ENCODE measurements around the gene ATP5F1D.

ATP5F1D gene

DNA sequence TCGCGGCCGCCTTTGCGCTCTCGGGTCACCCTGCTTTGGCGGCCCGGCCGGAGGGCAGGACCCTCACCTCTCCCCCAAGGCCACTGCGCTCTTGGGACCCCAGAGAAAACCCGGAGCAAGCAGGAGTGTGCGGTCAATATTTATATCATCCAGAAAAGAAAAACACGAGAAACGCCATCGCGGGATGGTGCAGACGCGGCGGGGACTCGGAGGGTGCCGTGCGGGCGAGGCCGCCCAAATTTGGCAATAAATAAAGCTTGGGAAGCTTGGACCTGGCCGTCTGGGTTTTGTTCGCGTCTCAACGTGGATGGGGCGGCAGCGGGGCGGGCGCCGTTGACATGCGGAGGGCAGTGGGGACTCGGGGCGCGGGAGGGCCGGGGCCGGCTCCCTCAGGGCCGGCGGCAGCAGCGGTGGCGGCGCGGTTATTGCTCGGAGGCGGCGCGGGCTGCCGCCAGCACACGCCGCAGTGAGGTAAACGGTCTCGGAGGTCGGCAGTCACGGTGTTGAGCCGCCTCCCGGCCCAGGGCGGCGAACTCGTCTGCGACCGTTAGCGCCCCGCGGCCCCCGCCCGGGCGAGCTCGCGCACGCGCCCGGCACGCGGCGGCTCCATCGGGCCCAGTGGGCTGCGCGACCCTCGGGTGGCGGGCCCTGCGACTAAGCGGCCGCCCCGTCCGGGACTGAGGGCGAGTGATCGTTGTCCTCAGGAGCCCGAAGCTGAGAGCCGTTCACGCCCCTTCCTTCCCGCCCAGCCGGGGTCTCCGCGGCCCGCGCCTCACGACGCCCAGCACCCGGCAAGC is 13.2 kb upstream of the ATP5F1D start:
- Histone ChIP-seq H3K4me2 (ENCODE audit: low read depth, low read length, poor library complexity, severe bottlenecking) (no peak overlapping the region), H3K9me2 (replicated peaks; ENCODE audit: low read depth, low read length) (no peaks in the 10 kb centered on the region), H3K36me3 (ENCODE audit: insufficient read depth, low read length) (peaks cover 6% of the 10 kb centered on the region; the same call in 1 of the 2 replicates), H3K27me3 (ENCODE audit: insufficient read depth, low read length, poor library complexity, severe bottlenecking) (no peaks in the 10 kb centered on the region), H3K4me3 (ENCODE audit: low read length, poor library complexity, severe bottlenecking) (no peak overlapping the region), H3F3A (ENCODE audit: low read depth) (no peaks in the 10 kb centered on the region), H2AFZ (ENCODE audit: low read length) (no peak overlapping the region), H3K9me3 (ENCODE audit: insufficient read depth, low read depth, low read length) (no peaks in the 10 kb centered on the region), H3K9ac (ENCODE audit: low read depth, low read length, poor library complexity, severe bottlenecking) (no peak overlapping the region), H3K79me2 (ENCODE audit: insufficient read depth, low read length) (no peaks in the 10 kb centered on the region), H3K4me1 (ENCODE audit: insufficient read depth, low read length, poor library complexity, severe bottlenecking) (no peaks in the 10 kb centered on the region), H4K20me1 (ENCODE audit: insufficient read depth, low read length, poor library complexity, severe bottlenecking) (no peaks in the 10 kb centered on the region)
- TF ChIP-seq, protein P1, sequence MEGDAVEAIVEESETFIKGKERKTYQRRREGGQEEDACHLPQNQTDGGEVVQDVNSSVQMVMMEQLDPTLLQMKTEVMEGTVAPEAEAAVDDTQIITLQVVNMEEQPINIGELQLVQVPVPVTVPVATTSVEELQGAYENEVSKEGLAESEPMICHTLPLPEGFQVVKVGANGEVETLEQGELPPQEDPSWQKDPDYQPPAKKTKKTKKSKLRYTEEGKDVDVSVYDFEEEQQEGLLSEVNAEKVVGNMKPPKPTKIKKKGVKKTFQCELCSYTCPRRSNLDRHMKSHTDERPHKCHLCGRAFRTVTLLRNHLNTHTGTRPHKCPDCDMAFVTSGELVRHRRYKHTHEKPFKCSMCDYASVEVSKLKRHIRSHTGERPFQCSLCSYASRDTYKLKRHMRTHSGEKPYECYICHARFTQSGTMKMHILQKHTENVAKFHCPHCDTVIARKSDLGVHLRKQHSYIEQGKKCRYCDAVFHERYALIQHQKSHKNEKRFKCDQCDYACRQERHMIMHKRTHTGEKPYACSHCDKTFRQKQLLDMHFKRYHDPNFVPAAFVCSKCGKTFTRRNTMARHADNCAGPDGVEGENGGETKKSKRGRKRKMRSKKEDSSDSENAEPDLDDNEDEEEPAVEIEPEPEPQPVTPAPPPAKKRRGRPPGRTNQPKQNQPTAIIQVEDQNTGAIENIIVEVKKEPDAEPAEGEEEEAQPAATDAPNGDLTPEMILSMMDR (conservative IDR thresholded peaks at IDR 0.05; ENCODE audit: low read length): no peak
- TF ChIP-seq EZH2phosphoT487 (IDR thresholded peaks at IDR 0.05; ENCODE audit: borderline replicate concordance): no peak

DNA sequence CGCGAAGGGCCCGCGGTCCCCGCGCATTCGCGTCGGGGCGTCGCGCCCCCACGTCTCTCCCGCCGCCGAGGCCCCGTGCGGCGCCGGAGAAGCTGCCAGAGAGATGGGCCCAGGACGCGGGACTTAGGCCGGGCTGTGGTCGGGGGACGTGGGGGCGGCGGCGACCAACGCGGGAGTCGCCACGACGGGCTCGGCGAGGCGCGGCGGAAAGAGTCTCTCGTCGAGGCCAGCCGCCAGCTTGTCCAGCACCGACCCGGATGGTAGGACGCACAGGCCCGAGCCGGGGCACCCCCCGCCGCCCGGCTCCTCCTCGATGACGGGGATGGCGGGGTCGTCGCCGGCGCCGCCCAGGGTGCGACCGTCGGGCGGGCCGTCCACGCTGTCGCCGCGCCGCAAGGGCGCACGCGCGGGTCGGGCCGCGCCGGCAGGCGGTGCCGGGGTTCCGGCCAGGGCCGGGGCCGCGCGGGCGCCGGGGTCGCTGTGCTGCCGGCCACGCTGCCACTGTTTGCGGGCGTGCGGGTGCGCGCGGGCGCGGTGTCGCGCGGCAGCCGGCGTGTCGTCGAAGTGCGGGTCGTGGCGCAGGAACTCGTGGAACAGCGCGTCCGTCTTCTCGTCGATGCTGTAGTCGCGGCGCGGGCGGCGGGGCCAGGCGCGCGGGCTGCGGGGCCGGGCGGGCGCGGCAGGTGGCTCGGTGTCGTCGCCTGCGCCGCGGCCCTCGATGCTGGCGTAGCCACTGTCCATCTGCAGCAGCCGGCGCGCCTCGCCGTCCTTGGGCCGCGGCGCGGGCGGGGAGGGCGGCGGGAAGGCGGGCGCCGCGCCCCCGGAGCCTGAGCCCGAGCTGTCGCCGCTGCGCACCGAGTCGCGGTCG is 12.3 kb upstream of the ATP5F1D start:
- Histone ChIP-seq H4K20me1 (ENCODE audit: insufficient read depth, low read length, poor library complexity, severe bottlenecking) (no peaks in the 10 kb centered on the region), H3K36me3 (ENCODE audit: insufficient read depth, low read length) (peaks cover 6% of the 10 kb centered on the region; the same call in 1 of the 2 replicates)

DNA sequence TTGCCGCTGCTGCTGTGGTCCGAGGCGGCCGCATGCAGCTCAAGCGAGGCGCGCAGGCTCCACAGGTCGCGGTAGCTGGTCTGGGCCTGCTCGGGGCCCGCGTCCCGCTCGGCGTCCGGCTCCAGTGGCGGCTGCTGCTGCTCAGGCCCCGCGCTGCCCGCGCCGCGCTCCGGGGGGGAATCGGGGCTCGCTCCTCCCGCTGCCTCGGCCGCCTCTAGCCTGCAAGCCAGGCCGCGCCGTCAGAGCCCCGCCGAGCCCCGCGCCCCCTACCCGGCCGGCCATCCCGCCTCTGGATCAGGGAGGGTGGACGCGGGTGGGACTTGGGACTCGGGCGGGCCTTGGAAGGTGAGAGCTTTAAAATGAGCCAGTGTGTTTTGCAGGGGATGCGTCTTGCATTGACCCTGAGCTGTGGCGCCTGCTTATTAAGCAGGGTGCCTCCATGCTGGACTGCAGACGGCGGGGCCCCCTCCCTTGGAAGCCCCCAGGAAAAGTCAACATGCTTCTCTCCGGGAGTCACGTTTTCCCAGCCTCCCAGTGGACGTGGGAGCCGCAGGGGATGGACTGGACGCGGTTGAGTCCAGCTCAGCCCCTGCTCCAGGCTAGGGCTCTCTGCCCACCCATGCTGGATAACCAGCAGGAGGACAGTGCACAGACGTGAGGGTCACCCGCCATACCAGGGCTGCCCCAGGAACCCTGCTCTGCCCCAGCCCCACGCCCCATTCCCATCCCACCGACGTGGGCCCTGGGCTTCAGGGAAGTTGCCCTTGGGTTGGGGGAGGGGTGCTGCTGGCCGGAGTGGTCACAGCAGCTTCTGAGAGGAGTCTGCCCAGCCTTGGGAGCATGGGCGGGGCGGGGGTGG is 11.4 kb upstream of the ATP5F1D start:
- no peak overlapping the region for H3K4me2 ChIP-seq (ENCODE audit: low read depth, low read length, poor library complexity, severe bottlenecking)
- no peaks in the 10 kb centered on the region for H3K9me2 ChIP-seq (replicated peaks; ENCODE audit: low read depth, low read length)
- H3F3A ChIP-seq (ENCODE audit: low read depth): no peaks in the 10 kb centered on the region
- H4K20me1 ChIP-seq (ENCODE audit: insufficient read depth, low read length, poor library complexity, severe bottlenecking): no peaks in the 10 kb centered on the region
- H3K27me3 ChIP-seq (ENCODE audit: insufficient read depth, low read length, poor library complexity, severe bottlenecking): no peaks in the 10 kb centered on the region
- H3K36me3 ChIP-seq (ENCODE audit: insufficient read depth, low read length): peaks cover 6% of the 10 kb centered on the region; the same call in 1 of the 2 replicates
- H3K9ac ChIP-seq (ENCODE audit: low read depth, low read length, poor library complexity, severe bottlenecking): no peak overlapping the region
- H3K4me3 ChIP-seq (ENCODE audit: low read length, poor library complexity, severe bottlenecking): no peak overlapping the region
- TF ChIP-seq, protein P1 (conservative IDR thresholded peaks at IDR 0.05; ENCODE audit: low read length): no peak
- no peak for TF ChIP-seq EZH2phosphoT487 (IDR thresholded peaks at IDR 0.05; ENCODE audit: borderline replicate concordance)
- no peak overlapping the region for H2AFZ ChIP-seq (ENCODE audit: low read length)
- H3K9me3 ChIP-seq (ENCODE audit: insufficient read depth, low read depth, low read length): no peaks in the 10 kb centered on the region
- no peaks in the 10 kb centered on the region for H3K79me2 ChIP-seq (ENCODE audit: insufficient read depth, low read length)
- no peaks in the 10 kb centered on the region for H3K4me1 ChIP-seq (ENCODE audit: insufficient read depth, low read length, poor library complexity, severe bottlenecking)

More for the DNA sequence above, 12.3 kb upstream of the ATP5F1D start:
- no peaks in the 10 kb centered on the region for H3K9me3 ChIP-seq (ENCODE audit: insufficient read depth, low read depth, low read length)
- H3K4me3 ChIP-seq (ENCODE audit: low read length, poor library complexity, severe bottlenecking): no peak overlapping the region
- no peaks in the 10 kb centered on the region for H3K9me2 ChIP-seq (replicated peaks; ENCODE audit: low read depth, low read length)
- no peak overlapping the region for H3K4me2 ChIP-seq (ENCODE audit: low read depth, low read length, poor library complexity, severe bottlenecking)
- TF ChIP-seq, protein P1 (conservative IDR thresholded peaks at IDR 0.05; ENCODE audit: low read length): no peak
- TF ChIP-seq EZH2phosphoT487 (IDR thresholded peaks at IDR 0.05; ENCODE audit: borderline replicate concordance): no peak
- H3K27me3 ChIP-seq (ENCODE audit: insufficient read depth, low read length, poor library complexity, severe bottlenecking): no peaks in the 10 kb centered on the region
- H3K79me2 ChIP-seq (ENCODE audit: insufficient read depth, low read length): no peaks in the 10 kb centered on the region
- no peak overlapping the region for H2AFZ ChIP-seq (ENCODE audit: low read length)
- no peaks in the 10 kb centered on the region for H3K4me1 ChIP-seq (ENCODE audit: insufficient read depth, low read length, poor library complexity, severe bottlenecking)
- H3K9ac ChIP-seq (ENCODE audit: low read depth, low read length, poor library complexity, severe bottlenecking): no peak overlapping the region
- no peaks in the 10 kb centered on the region for H3F3A ChIP-seq (ENCODE audit: low read depth)

Data from Loucy (cell line).